Esophagus muscularis mucosa (tissue), 4 donors: Measurements from ENCODE around the gene ETFBKMT. TPM values are rescaled to one million over a fixed set of nuclear protein-coding genes. Genes with fewer than 3 reads are reported as not detected.
"Not testable (repeated sequence)": the region's sequence is repeated elsewhere in the genome, so short reads cannot be mapped to it uniquely, and the experiment has no call there.

Source experiments
- DNase-seq: peaks from one replicate; pipeline ENCODE4 v3.0.0-alpha.2; 2017; ENCODE audit errors: extremely low spot score
- H3K27ac ChIP-seq, 4 donors: fragments of 200-600 bp; sonication (generic); replicated peaks in 1 of 4; 1 replicate in 3 of 4; 2 replicates in 1 of 4; pipeline ENCODE4 v1.5.1; 2016 to 2019; ENCODE audit warnings: mild to moderate bottlenecking in 1 of 4
- H3K27me3 ChIP-seq, 4 donors: fragments of 200-600 bp; sonication (generic); one replicate each; pipeline versions ENCODE4 v1.5.1 to v1.6.0; 2016 to 2019
- H3K36me3 ChIP-seq, 4 donors: fragments of 200-600 bp; sonication (generic); one replicate each; pipeline ENCODE4 v1.5.1; 2016 to 2019
- H3K4me1 ChIP-seq, 4 donors: fragments of 200-600 bp; sonication (generic); one replicate each; pipeline ENCODE4 v1.5.1; 2016 to 2019
- H3K4me3 ChIP-seq, 4 donors: fragments of 200-600 bp; sonication (generic); 1 replicate in 2 of 4; 2 replicates in 2 of 4; pipeline ENCODE4 v1.5.1; 2016 to 2019; ENCODE audit warnings: mild to moderate bottlenecking in 4 of 4, moderate library complexity in 1 of 4
- H3K9me3 ChIP-seq, 4 donors: fragments of 200-600 bp; sonication (generic); 1 replicate in 3 of 4; 2 replicates in 1 of 4; pipeline ENCODE4 v1.5.1; 2016 to 2019
- CTCF ChIP-seq, 3 experiments: fragments of 200-600 bp in 2 of 3; fragments of 450-650 bp in 1 of 3; sonication (generic) in 2 of 3; IDR thresholded peaks; one replicate each; pipeline ENCODE4 v1.5.1; 2017 to 2019; ENCODE audit warnings: antibody characterized with exemption in 3 of 3, mild to moderate bottlenecking in 2 of 3, moderate library complexity in 1 of 3
- EP300 ChIP-seq: sonication (generic); formaldehyde crosslinking; IDR thresholded peaks from one replicate; pipeline ENCODE4 v1.6.1; 2017; ENCODE audit warnings: antibody characterized with exemption
- POLR2A ChIP-seq: fragments of 450-650 bp; IDR thresholded peaks from one replicate; pipeline ENCODE4 v1.6.1; 2017; ENCODE audit warnings: antibody characterized with exemption, moderate library complexity, mild to moderate bottlenecking, low read depth
- POLR2AphosphoS5 ChIP-seq, 2 donors: sonication (generic); formaldehyde crosslinking; IDR thresholded peaks; one replicate each; pipeline ENCODE4 v1.6.1; 2017; ENCODE audit warnings: antibody characterized with exemption in 2 of 2
- WGBS: methylation state at CpG from one replicate; pipeline ENCODE4 v1.1.5; 2018; 5-methylcytosine and 5-hydroxymethylcytosine counted together
- intact Hi-C: fragments of 100-400 bp; cut with DNase I; formaldehyde crosslinking; loops from one replicate; pipeline ENCODE4 v1.15.1; 2023
- total RNA-seq, 4 donors: library from RNA; depleted of rRNA; stranded (reverse); fragments of >200 nt; gene quantifications; one replicate each; pipeline versions ENCODE4 v1.1.0 to v1.2.1, GENCODE V29; 2016

Gene ETFBKMT
- total RNA-seq, 4 donors from 2014 or later, result 0.83 to 5.1 (median 2.9) TPM

GRCh38 chr12:31662176-31662849 lies 2.8 kb downstream of the ETFBKMT start:
- H3K27ac ChIP-seq, result no peak overlapping the region
- WGBS, result 86% methylated on average over 6 of the region's 6 CpGs
- H3K9me3 ChIP-seq, result no peaks in the 10 kb centered on the region
- no peak for TF ChIP-seq CTCF (IDR thresholded peaks at IDR 0.05)
- TF ChIP-seq POLR2AphosphoS5 (IDR thresholded peaks at IDR 0.05), result no peak
- TF ChIP-seq POLR2A, result no peak
- no peak for TF ChIP-seq EP300
- no peak overlapping the region for H3K4me3 ChIP-seq
- peaks cover 0 to 28% (median 3%) of the 10 kb centered on the region in 4 donors for H3K36me3 ChIP-seq
- DNase-seq, result no peak
- intact Hi-C loops, result no loop called here
- H3K27me3 ChIP-seq, result no peaks in the 10 kb centered on the region
- H3K4me1 ChIP-seq, result peaks cover 5 to 17% (median 11%) of the 10 kb centered on the region in 4 donors

GRCh38 chr12:31663576-31663975 lies 4.1 kb downstream of the ETFBKMT start:
- H3K27me3 ChIP-seq, result no peaks in the 10 kb centered on the region
- intact Hi-C loops, result no loop called here
- no peak overlapping the region for H3K27ac ChIP-seq
- no peaks in the 10 kb centered on the region for H3K9me3 ChIP-seq
- H3K4me3 ChIP-seq, result no peak overlapping the region
- 85% methylated on average over 4 of the region's 4 CpGs for WGBS
- peaks cover 0 to 32% (median 3%) of the 10 kb centered on the region in 4 donors for H3K36me3 ChIP-seq
- H3K4me1 ChIP-seq, result peaks cover 5 to 13% (median 9%) of the 10 kb centered on the region in 4 donors
- DNase-seq, result no peak
- TF ChIP-seq POLR2A, result no peak
- no peak for TF ChIP-seq CTCF (IDR thresholded peaks at IDR 0.05)
- no peak for TF ChIP-seq EP300
- TF ChIP-seq POLR2AphosphoS5 (IDR thresholded peaks at IDR 0.05), result no peak

- Histone ChIP-seq H3K4me1 (peaks cover 5 to 11% (median 8%) of the 10 kb centered on the region in 4 donors), H3K36me3 (peaks cover 0 to 33% (median 6%) of the 10 kb centered on the region in 4 donors), H3K4me3 (no peak overlapping the region), H3K9me3 (peaks cover 0 to 4% (median 1%) of the 10 kb centered on the region in 4 donors), H3K27me3 (no peaks in the 10 kb centered on the region), H3K27ac (no peak overlapping the region)
- 89% methylated on average over 6 of the region's 6 CpGs for WGBS
- intact Hi-C loops, result no loop called here
- no peak for DNase-seq
- TF ChIP-seq CTCF (IDR thresholded peaks at IDR 0.05) (no peak), POLR2AphosphoS5 (IDR thresholded peaks at IDR 0.05) (no peak), POLR2A (no peak), EP300 (no peak)
Observed at GRCh38 chr12:31664038-31664437, 4.5 kb downstream of the ETFBKMT start.

- no peak for DNase-seq
- intact Hi-C loops, result no loop called here
- Histone ChIP-seq H3K27me3 (no peaks in the 10 kb centered on the region), H3K27ac (no peak overlapping the region), H3K9me3 (peaks cover 0 to 8% (median 3%) of the 10 kb centered on the region in 4 donors), H3K4me1 (no peaks in the 10 kb centered on the region), H3K4me3 (no peak overlapping the region), H3K36me3 (peaks cover 0 to 36% (median 13%) of the 10 kb centered on the region in 4 donors)
- TF ChIP-seq POLR2A, result no peak
- TF ChIP-seq EP300, result no peak
Observed at GRCh38 chr12:31669020-31669419, 9.5 kb downstream of the ETFBKMT start.

- H3K27me3 ChIP-seq, H3K9me3 ChIP-seq, H3K4me3 ChIP-seq, DNase-seq, H3K4me1 ChIP-seq, H3K27ac ChIP-seq, intact Hi-C loops: not testable (repeated sequence)
- peaks cover 0 to 36% (median 13%) of the 10 kb centered on the region in 4 donors for H3K36me3 ChIP-seq
- WGBS, result 85% methylated on average over 2 of the region's 2 CpGs
Observed at GRCh38 chr12:31669582-31669981, 10.1 kb downstream of the ETFBKMT start.
